Activated CD4-positive, CD25-positive, alpha-beta regulatory T cell treated with anti-CD3 and anti-CD28 coated beads, Interleukin-2, amount 50 U/mL, for 72 hours (primary cell): Measurements from ENCODE around the gene CALN1.
"Not testable (repeated sequence)": the region's sequence is repeated elsewhere in the genome, so short reads cannot be mapped to it uniquely, and the experiment has no call there.

ENCODE experiments used
- DNase-seq: peaks from one replicate; pipeline ENCODE4 v3.0.0; 2021

CALN1 gene

DNA sequence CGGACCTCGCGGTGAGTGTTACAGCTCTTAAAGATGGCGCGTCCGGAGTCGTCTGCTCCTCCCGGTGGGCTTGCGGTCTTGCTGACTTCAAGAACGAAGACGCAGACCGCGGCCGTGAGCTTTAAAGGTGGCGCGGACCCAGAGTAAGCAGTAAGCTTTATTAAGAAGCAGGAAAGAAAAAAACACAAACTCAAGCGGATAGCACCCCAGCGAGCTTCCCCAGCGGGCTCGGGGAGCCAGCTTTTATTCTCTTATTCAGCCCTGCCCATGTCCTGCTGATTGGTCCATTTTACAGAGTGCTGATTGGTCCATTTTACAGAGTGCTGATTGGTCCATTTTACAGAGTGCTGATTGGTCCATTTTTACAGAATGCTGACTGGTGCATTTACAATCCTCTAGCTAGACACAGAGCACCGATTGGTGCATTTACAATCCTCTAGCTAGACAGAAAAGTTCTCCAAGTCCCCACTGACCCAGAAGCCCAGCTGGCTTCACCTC, at the start of gene CALN1:
Gene CALN1, minus strand, starts transcription at position 218 of the 498 bp plus-strand sequence.
- DNase-seq = not testable (repeated sequence)

DNA sequence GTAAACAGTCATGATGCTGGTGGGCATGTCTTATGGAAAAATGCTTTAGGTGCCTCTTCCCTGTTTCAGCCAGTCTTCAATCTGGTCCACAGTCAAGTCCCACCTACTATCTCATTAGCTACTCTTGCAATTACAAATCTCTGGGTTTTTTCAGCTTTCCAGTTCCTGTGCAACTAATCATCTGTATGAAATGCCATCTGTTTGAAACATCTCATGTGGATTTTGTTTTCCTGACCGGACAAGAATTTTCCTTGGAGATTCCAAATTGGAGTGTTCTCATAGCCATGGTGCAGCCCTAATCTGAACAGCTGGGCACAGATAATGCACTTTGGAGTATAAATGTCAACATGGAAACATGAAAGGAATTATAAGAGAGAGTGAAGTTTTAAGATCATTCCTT, 41.3 kb upstream of the CALN1 start:
- DNase-seq = no peak

DNA sequence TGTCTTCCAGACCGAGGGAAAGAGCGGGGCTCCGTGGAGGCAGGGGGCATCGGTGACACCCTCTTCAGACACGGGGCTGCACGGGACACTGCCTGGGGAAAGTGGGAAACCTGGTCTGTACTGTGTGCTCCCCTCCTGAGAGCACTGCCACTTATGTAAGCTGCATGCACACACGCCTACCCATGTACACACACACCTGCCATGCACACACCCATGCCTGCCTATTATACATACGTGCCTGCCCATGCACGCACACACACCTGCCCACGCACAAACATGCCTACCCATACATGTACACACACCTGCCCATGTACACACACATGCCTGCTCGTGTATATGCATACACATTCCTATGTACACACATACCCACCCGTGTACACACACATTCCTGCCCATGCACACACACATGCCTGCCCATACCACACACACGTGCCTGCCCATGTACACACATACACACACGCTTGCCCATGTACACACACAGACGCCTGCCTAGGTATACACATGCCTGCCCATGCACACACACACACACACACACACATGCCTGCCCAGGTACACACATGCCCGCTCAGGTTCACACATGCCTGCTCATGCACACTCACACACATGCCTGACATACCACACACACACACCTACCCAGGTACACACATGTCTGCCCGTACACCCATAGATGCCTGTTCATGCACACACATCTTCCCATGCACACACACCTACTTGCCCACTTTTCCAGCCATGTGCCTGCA, 35.5 kb upstream of the CALN1 start:
- no peak for DNase-seq

DNA sequence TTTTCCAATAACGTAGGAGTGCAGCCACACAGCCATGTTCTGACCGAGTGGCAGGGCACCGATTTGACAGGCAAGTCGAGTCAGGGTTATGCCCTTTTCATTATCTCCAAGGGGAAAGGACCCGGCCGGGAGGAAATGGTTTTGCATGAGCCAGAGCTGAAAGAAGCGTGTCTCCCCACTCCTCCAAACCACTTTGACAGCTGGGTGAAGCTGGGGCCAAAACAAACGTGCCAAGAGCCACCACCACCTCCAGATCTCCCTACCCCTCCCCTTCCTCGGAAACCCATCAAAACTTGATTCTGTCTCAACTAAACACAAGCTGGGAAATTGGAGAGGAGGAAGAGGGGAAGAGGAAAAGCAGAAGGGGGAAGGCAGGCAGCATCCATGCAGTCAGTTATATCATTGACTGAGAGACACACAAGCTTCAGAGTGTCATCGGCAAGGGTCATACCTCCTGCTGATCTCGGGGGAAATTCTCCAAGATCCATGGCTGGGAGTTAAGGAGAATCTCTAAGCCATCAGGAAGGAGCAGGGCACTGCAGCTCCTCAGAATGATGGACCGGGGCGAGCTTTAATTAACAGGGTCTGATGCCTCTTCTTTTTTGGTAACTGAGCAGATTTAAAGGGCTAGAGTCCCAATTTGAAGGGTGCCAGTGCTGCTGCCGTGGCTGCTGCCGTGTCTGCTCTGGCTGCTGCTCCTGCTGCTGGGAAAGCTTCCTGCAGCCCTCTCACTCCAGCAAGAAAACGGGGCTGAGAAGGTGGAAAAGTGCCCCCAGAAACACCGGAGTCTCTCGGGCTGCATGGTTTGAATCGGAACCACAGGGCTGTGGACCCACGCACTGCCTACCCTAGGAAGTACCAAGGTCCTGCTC, 34.7 kb upstream of the CALN1 start:
- DNase-seq = no peak

GRCh38 chr7:72446131-72446530, 34.0 kb upstream of the CALN1 start:
- DNase-seq = no peak

DNA sequence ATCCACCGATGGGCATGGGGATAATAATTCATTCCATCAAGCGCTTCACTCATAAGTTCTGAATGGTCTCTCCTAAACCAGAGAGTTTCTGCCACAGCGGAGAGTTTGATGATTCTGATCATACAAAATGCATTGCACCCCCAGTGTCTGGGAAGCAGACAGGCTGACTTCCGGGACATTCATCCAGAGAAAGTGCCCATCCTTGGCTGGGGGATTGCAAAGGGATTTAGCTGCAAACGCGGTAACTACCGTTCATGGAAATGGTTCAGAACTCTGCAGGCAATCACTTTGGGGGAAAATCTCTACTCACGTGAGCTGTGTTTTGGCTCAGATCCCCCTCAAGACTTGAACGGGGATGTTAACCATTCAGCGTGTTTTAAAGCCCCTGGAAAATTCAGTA, 33.4 kb upstream of the CALN1 start:
- DNase-seq = no peak

DNA sequence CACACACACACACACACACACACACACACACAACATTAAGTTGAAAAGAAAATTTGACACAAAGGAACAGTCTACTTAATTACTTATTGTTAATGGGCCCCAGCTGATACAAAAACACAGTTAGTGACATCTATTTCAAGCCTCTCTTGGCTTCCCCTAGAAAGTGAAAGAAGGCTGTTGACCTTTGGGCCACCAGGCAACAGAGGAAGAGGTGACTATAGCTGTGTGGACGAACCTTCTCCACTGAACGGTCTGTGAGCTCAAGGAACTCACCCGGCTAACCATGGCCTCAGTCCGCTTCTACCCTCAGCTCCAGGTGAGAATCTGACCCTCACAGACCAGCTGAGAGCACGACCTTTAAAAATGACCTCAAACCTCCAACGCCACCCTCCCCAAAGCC, 32.9 kb upstream of the CALN1 start:
- no peak for DNase-seq

GRCh38 chr7:72444026-72444776, 32.1 kb upstream of the CALN1 start:
- DNase-seq = no peak

DNA sequence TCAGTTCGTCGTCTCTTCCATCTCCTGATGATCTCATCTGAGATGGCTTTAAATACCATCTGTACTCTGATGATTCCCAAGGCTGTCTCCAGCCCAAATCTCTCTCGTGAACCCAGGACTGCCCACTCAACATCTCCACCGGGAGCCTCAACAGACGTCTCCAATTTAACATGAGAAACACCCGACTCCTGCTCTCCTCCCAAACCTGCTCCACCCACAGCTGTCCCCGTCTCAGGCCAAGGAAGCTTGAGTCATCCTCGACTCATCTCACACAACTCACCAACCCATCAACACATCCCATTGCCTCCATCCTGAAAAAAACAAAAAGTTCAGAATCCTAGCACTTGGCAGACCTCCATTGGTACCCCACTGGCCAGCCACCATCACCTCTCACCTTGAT, 29.7 kb upstream of the CALN1 start:
- DNase-seq = no peak

DNA sequence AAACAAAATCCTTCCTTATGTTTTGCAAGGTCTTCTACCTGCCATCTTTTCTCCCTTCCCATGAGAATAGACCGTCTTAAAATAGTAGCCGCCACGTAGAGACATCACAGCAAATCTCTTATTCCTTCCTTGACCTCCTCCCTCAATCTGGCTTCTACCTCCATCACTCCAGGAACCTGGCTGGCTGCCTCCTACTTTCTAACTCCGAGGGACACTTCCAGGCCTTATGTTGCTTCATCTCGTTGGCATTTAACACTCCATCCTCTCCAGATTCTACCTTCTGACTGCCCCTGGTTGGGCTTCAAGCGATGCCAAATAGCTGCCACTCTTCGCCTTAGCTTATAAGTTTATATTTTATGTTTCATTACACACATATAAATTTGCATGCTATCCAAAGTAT, 26.4 kb upstream of the CALN1 start:
- no peak for DNase-seq

DNA sequence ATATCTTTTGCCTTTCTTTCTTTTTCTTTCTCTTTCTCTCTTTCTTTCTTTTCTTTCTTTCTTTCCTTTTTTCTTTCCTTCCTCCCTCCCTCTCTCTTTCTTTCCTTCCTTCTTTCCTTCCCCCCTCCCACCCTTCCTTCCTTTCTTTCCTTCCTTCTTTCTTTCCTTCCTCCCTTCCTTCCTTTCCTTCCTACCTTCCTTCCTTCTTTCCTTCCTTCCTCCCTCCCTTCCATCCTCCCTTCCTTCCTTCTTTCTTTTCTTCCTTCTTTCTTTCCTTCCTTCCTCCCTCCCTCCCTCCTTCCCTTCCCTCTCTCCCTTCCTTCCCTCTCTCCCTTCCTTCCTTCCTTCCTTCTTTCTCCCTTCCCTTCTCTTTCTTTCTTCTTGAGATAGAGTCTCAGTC, 25.5 kb upstream of the CALN1 start:
- no peak for DNase-seq

DNA sequence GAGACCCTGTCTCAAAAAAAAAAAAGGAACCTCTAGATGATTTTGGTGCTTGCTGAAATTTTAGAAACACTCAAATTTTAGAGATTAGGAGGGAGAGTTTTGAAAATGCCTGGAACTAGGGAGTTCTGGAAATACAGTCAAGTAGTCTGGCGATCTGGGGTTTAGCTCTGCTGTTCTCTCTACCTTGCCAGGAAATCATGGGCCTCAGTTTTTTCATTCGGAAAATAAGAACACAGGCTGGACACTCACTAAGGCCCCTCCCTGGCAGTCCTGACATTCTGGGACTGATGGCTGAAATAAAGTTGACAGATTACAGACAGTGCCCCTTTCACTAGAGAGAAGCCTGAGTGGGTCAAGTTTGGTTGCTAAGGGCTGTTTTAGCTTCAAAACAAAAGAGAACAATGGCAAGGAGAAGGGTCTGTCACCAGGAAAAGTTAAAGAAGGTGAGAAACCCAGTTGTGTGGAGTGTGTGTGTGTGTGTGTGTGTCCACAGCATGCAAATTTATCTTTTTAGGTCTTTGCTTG, 25.0 kb upstream of the CALN1 start:
- no peak for DNase-seq

GRCh38 chr7:72435925-72436480, 23.9 kb upstream of the CALN1 start:
- no peak for DNase-seq

GRCh38 chr7:72435366-72435765, 23.2 kb upstream of the CALN1 start:
- DNase-seq = no peak

- DNase-seq = no peak
Observed at GRCh38 chr7:72430531-72430930, 18.4 kb upstream of the CALN1 start.

DNA sequence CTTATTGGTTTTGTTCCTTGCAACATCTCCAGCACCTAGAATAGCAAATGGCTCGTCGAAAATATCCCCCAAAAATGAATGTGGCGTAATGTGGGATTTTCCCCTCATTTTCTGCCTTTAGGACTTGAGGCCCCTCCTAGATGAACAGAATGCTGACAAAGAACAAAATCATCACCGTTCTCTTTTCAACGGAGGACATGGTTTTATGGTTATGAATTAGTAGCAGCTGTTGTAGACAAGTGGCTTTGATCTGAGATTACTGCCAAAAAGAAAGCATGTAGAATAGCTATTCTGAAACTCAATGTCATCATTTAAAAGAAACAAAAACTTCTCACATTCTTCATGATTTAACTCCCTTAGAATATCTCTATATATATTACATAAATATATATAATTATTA, 17.2 kb upstream of the CALN1 start:
- no peak for DNase-seq

GRCh38 chr7:72416846-72417245, 4.7 kb upstream of the CALN1 start:
- no peak for DNase-seq

DNA sequence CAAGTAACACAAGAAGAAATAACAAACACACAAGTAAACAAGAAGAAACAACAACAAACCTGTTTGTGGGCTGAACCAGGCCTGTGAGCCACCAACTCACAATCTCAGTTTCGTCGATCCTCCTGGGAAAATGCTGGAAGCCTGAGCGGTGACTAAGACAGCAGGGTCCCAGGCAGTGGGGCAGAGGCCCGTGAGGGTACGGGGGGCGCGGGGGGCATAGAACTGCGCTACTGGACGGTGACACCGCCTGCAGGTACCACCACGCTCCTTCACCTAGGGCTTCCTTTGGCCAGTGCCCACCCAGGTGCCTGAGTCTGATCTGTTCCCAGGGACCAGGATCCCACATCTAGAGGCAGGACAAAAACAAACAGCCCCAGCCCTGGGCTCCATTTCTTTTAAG, 3.4 kb upstream of the CALN1 start:
- DNase-seq = no peak

- no peak for DNase-seq
Observed at GRCh38 chr7:72413886-72414285, 1.7 kb upstream of the CALN1 start.

DNA sequence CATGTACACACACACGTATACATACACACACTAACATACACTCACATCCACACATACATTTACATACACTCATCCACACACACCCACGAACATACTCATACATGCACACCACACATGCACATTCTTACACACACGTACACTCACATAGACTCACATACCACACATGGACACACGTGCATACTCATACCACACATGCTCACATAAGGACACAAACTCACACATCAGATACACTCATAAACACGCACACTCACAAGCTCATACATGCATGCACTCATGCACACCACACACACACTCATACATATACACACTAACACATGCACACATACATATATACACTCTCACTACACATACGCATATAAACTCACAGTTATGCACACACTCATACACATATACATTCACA, 1.2 kb upstream of the CALN1 start:
- DNase-seq = no peak

GRCh38 chr7:72411419-72411818, 719 bp downstream of the CALN1 start:
- DNase-seq = no peak

GRCh38 chr7:72409638-72410015, 2.5 kb downstream of the CALN1 start:
- no peak for DNase-seq
